ENCODE results near the gene CRYAB. TPM values are rescaled to one million over a fixed set of nuclear protein-coding genes. Genes with fewer than 3 reads are reported as not detected.

Gene CRYAB
- total RNA-seq (2021) (1.3 to 2.1 TPM (median 1.4 TPM) in 3 replicates), Bru-seq, nascent RNA (percentile 15 among the genes with signal in this experiment)
- long read RNA-seq, experiment 1, partial matches to known transcripts = 0 of 1 reads
- long read RNA-seq, experiment 1, other reads (novel, unspliced or antisense) = 1 of 1 reads
- long read RNA-seq, experiment 2 = 0 reads
- long read RNA-seq, experiment 3, partial matches to known transcripts = 0 of 5 reads
- long read RNA-seq, experiment 3, other reads (novel, unspliced or antisense) = 1 of 5 reads

GRCh38 chr11:111911563-111912401 lies at the start of gene CRYAB:
CRYAB (minus strand) TSS chr11:111911770; CDS start chr11:111911724, 46 bp downstream.
- H3K36me3 Mint-ChIP-seq = no peaks in the 10 kb centered on the region
- H3K4me1 Mint-ChIP-seq = peaks cover 41% of the 10 kb centered on the region
- ATAC-seq (peak; percentile 54), DNase-seq (ENCODE audit: low spot score) (no peak)
- no peaks in the 10 kb centered on the region; the same call in 1 of the 2 replicates for H3K27me3 Mint-ChIP-seq (ENCODE audit: low read depth)
- ChIA-PET POLR2A (interaction anchor here (0.6 to 1.3 kb wide), 4 partner anchors 15 to 71 kb away, joined by 3 to 7 read pairs (median 3); no protein-coding TSS in a partner anchor), CTCF (interaction anchor here (1.2 to 2.6 kb wide), 2 partner anchors 15 to 70 kb away, joined by 6 to 8 read pairs; no protein-coding TSS in a partner anchor)
- H3K9me3 Mint-ChIP-seq = no peaks in the 10 kb centered on the region
- TF ChIP-seq ZNF416 (CRISPR knock-in tag; IDR thresholded peaks at IDR 0.05) = no peak
- TF ChIP-seq CBFB (CRISPR knock-in tag; IDR thresholded peaks at IDR 0.05; ENCODE audit: low read depth) = no peak
- TF ChIP-seq PRRX2 (CRISPR knock-in tag; IDR thresholded peaks at IDR 0.05) = no peak
- no peak for TF ChIP-seq ATF2 (CRISPR knock-in tag; IDR thresholded peaks at IDR 0.05; ENCODE audit: borderline replicate concordance, low read depth)
- TF ChIP-seq ERG (CRISPR knock-in tag; IDR thresholded peaks at IDR 0.05) = no peak
- TF ChIP-seq FOXP1 (CRISPR knock-in tag; IDR thresholded peaks at IDR 0.05; ENCODE audit: borderline replicate concordance) = no peak
- no peak for TF ChIP-seq RORB (CRISPR knock-in tag; IDR thresholded peaks at IDR 0.05)
- no peak for TF ChIP-seq SP1 (CRISPR knock-in tag; conservative IDR thresholded peaks at IDR 0.05)
- TF ChIP-seq CDX4 (CRISPR knock-in tag; IDR thresholded peaks at IDR 0.05; ENCODE audit: borderline replicate concordance) = no peak
- no peak for TF ChIP-seq ZSCAN18 (CRISPR knock-in tag; IDR thresholded peaks at IDR 0.05)
- no peak for TF ChIP-seq SMAD4 (CRISPR knock-in tag; IDR thresholded peaks at IDR 0.05)
- TF ChIP-seq USF1 (CRISPR knock-in tag; IDR thresholded peaks at IDR 0.05) = no peak
- no peak for TF ChIP-seq ZNF423 (CRISPR knock-in tag; IDR thresholded peaks at IDR 0.05)
- H3K4me3 Mint-ChIP-seq = no peak within 1 kb of the TSS
- H3K27ac Mint-ChIP-seq = no peak within 1 kb of the TSS

GRCh38 chr11:111960916-111961315 lies 49.3 kb upstream of the CRYAB start:
- Mint-ChIP-seq H3K4me3 (peak overlapping the region; percentile 39), H3K27me3 (ENCODE audit: low read depth) (no peaks in the 10 kb centered on the region), H3K27ac (peak overlapping the region; percentile 86), H3K36me3 (peaks cover 16% of the 10 kb centered on the region), H3K9me3 (peaks cover 7% of the 10 kb centered on the region), H3K4me1 (peaks cover 32% of the 10 kb centered on the region)
- ATAC-seq = peak; percentile 98
- DNase-seq (ENCODE audit: low spot score) = peak; percentile 57
- TF ChIP-seq USF1 (CRISPR knock-in tag; IDR thresholded peaks at IDR 0.05) (no peak), ZNF263 (CRISPR knock-in tag; IDR thresholded peaks at IDR 0.05; ENCODE audit: low read depth) (no peak), FOXK1 (CRISPR knock-in tag; IDR thresholded peaks at IDR 0.05) (peak; percentile 25; the same call in 1 of the 2 replicates)
- ChIA-PET CTCF (interaction anchor here (0.6 to 7.7 kb wide), 10 partner anchors 16 to 90 kb away, joined by 3 to 53 read pairs (median 5); partner anchors contain the start of genes ALG9 and DIXDC1), POLR2A (interaction anchor here (0.8 to 1.5 kb wide), 4 partner anchors 18 to 50 kb away, joined by 3 to 8 read pairs (median 3); partner anchors contain the start of genes CRYAB and DIXDC1)

All from WTC11 (cell line).